ENCODE data around the gene XPC. TPM values are rescaled to one million over a fixed set of nuclear protein-coding genes. Genes with fewer than 3 reads are reported as not detected.
A peak's percentile ranks its signal among the peaks of the same experiment; 100 is the strongest.

Gene XPC
- total and polyA plus RNA-seq, 5 donors, result 8.8 to 16.1 (median 13.3) TPM

DNA sequence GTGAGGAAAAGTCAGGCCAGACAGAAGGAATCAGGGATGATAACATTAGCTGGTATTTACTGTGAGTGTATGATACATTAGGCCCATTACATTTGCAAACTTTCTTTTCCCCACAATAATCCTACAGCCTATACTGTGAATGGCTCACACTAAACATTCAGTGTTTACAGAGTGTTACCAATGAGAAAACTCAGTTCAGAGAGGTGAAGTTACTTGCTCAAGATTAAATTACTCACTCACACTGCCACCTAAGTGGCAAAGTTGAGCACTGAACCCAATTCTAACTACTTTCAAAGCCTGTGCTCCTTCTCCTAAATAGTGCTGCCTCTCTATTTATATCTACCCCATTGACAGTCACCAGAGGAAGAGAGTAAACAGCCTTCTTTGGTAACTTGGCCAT lies 8.5 kb downstream of the XPC start:
- intact Hi-C loops (cut with DNase I), result loop anchor here in 1 of 4 donors (10.0 kb wide), 1 partner anchor 885 kb away; no protein-coding TSS in a partner anchor
- no peaks in the 10 kb centered on the region for H3K9me3 ChIP-seq (ENCODE audit: control insufficient read depth, low read length)
- H3K4me3 ChIP-seq (ENCODE audit: low read length), result no peak overlapping the region
- H3K27me3 ChIP-seq (ENCODE audit: control insufficient read depth, insufficient read depth), result no peaks in the 10 kb centered on the region
- ATAC-seq (no peak), DNase-seq (no peak)
- H3K4me1 ChIP-seq (ENCODE audit: control insufficient read depth, insufficient read depth, low read length), result no peaks in the 10 kb centered on the region
- no peak overlapping the region for H3K27ac ChIP-seq (ENCODE audit: low read length)

DNA sequence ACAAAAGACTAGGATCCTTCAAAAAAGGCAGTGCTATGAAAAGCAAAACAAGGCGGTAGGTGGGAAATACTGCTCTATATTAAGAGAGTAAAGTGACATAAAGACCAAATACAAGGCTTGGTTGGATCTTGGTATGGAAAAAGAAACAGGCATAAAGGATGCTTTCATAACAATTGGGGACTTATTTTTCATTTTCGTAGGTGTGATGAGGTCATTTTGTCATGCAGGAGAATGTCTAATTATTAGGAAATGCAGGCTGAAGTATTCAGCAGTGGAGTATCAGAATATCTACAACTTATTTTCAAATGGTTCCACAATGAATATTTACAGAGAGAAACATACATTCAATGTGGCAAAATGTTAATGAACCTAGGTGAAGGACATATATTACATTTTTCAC lies 9.0 kb downstream of the XPC start:
- DNase-seq (no peak), ATAC-seq (no peak)
- Histone ChIP-seq H3K4me3 (ENCODE audit: low read length) (no peak overlapping the region), H3K4me1 (ENCODE audit: control insufficient read depth, insufficient read depth, low read length) (no peaks in the 10 kb centered on the region), H3K27ac (ENCODE audit: low read length) (no peak overlapping the region), H3K27me3 (ENCODE audit: control insufficient read depth, insufficient read depth) (no peaks in the 10 kb centered on the region), H3K9me3 (ENCODE audit: control insufficient read depth, low read length) (no peaks in the 10 kb centered on the region)
- intact Hi-C loops (cut with DNase I), result no loop called here
- WGBS, result 90% methylated on average over 2 of the region's 2 CpGs

DNA sequence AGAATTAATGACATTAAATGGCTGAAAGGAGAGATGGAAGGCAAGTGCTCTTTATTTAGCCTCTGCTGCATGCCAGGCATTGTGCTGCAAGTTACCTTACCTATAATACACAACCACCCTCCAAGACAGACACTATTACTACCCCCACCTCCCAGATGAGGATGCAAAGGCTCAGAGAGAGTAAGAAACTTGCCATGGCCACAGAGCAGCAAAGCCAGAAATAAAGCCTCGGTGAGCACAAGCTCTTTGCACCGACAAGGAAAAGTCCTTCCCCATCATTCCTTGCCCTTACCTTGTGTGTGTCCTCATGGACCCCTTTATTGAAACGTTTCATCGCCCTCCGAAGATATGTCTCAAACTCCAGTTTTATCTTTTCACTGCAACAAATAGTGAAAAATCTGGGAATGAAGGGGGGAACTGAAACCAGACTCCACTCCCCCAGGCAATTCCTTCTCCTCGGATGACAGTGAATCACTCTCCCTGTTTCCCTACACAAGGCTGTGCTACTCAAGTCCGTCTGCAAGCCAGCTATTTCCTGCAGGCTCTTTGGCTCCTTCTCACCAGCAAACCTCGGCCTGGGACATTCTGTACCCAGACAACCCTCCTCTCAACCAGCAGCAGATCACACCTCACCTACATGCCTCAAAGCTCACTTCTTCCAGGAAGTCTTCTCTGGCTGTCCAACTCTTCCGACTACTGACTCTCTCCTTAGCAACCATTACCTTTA lies 11.4 kb downstream of the XPC start:
- no peak for DNase-seq
- ATAC-seq, result no peak
- no peak overlapping the region for H3K27ac ChIP-seq (ENCODE audit: low read length)
- H3K4me3 ChIP-seq (ENCODE audit: low read length), result no peak overlapping the region
- H3K4me1 ChIP-seq (ENCODE audit: control insufficient read depth, insufficient read depth, low read length), result no peaks in the 10 kb centered on the region
- no peaks in the 10 kb centered on the region for H3K27me3 ChIP-seq (ENCODE audit: control insufficient read depth, insufficient read depth)
- no peaks in the 10 kb centered on the region for H3K9me3 ChIP-seq (ENCODE audit: control insufficient read depth, low read length)
- intact Hi-C loops (cut with DNase I), result no loop called here
- WGBS, result 89% methylated on average over 9 of the region's 9 CpGs

DNA sequence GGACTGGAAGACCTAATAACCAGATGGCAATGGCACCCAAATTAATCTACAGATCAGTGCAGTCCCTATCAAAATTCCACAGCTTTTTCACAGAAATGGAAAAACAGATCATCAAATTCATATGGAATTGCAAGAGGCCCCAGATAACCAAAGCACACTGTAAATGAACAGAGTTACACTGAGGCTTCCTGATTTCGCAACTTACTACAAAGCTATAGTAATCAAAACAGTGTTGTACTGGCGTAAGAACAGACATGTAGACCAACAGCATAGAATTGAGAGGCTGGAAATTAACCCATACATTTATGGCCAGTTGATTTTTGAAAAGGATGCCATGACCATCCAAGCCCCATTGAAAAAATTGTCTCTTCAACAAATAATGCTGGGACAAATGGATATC lies 16.2 kb downstream of the XPC start:
- H3K27ac ChIP-seq (ENCODE audit: low read length), result no peak overlapping the region
- ATAC-seq (no peak), DNase-seq (no peak)
- H3K27me3 ChIP-seq (ENCODE audit: control insufficient read depth, insufficient read depth), result no peaks in the 10 kb centered on the region
- intact Hi-C loops (cut with DNase I), result no loop called here
- WGBS, result 94% methylated on average over 2 of the region's 2 CpGs
- no peak overlapping the region for H3K4me3 ChIP-seq (ENCODE audit: low read length)
- H3K4me1 ChIP-seq (ENCODE audit: control insufficient read depth, insufficient read depth, low read length), result no peaks in the 10 kb centered on the region
- no peaks in the 10 kb centered on the region for H3K9me3 ChIP-seq (ENCODE audit: control insufficient read depth, low read length)

DNA sequence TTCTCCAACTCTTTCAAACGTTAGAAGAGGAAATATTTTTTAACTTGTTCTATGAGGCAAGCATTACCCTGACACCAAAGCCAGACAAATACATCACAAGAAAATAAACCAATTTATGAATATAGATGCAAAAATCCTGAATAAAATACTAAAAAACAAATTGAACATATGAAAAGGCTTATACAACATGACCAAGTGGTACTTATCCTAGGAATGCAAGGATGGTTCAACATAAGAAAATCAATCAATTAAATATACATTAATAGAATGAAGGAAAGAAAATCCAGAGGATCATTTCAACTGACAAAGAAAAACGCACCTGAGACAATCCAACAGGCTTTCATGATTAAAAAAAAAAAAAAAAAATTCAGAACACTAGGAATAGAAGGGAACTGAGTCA lies 17.1 kb downstream of the XPC start:
- H3K4me1 ChIP-seq (ENCODE audit: control insufficient read depth, insufficient read depth, low read length), result no peaks in the 10 kb centered on the region
- ATAC-seq (no peak), DNase-seq (no peak)
- H3K27ac ChIP-seq (ENCODE audit: low read length), result no peak overlapping the region
- WGBS, result over 99% methylated on average over 2 of the region's 2 CpGs
- H3K9me3 ChIP-seq (ENCODE audit: control insufficient read depth, low read length), result no peaks in the 10 kb centered on the region
- H3K27me3 ChIP-seq (ENCODE audit: control insufficient read depth, insufficient read depth), result no peaks in the 10 kb centered on the region
- intact Hi-C loops (cut with DNase I), result no loop called here
- no peak overlapping the region for H3K4me3 ChIP-seq (ENCODE audit: low read length)

DNA sequence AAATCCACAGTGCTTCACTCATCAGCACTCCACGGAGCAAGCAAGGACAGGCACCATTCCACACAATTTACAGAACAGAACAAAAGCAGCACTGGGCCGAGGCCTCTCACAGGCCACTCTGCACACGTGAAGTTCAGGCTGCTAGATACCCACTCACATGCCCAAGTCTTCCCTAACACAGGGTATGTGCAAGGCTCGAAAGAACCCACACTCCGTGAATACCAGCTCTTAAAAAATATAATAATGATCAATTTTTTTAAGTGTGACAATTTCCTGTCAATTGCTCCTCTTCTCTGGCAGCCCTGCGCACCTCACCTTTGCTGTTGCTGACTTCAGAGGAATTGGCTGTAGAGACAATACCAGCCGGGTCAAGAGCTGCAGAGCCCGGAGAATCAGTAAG lies 19.0 kb downstream of the XPC start:
- H3K27ac ChIP-seq (ENCODE audit: low read length), result no peak overlapping the region
- no peak overlapping the region for H3K4me3 ChIP-seq (ENCODE audit: low read length)
- ATAC-seq (no peak), DNase-seq (no peak)
- no peaks in the 10 kb centered on the region for H3K4me1 ChIP-seq (ENCODE audit: control insufficient read depth, insufficient read depth, low read length)
- H3K9me3 ChIP-seq (ENCODE audit: control insufficient read depth, low read length), result no peaks in the 10 kb centered on the region
- 98% methylated on average over 8 of the region's 8 CpGs for WGBS
- intact Hi-C loops (cut with DNase I), result no loop called here
- H3K27me3 ChIP-seq (ENCODE audit: control insufficient read depth, insufficient read depth), result no peaks in the 10 kb centered on the region

DNA sequence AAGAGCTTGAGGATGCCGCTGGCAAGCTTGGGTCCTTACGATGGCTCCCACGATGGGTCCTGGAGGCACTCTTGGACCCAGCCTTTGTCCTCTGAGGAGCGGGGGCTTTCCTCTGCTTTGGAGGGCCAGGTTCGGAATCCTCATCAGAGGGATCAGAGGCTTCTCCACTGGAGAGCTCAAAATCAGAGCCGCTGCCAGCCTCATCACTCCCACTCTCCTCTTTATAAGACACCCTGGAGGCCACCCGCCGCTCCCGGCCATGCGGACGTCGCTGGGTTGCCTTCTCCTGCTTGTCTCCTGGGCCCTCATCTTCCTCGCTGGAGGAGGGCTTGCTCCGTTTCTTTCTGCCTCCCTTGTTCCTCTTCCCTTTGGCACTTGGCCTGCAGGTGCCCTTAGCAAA lies 20.0 kb downstream of the XPC start:
- WGBS, result 95% methylated on average over 14 of the region's 14 CpGs
- intact Hi-C loops (cut with DNase I), result no loop called here
- Histone ChIP-seq H3K4me3 (ENCODE audit: low read length) (no peak overlapping the region), H3K27ac (ENCODE audit: low read length) (no peak overlapping the region), H3K9me3 (ENCODE audit: control insufficient read depth, low read length) (no peaks in the 10 kb centered on the region), H3K4me1 (ENCODE audit: control insufficient read depth, insufficient read depth, low read length) (no peaks in the 10 kb centered on the region), H3K27me3 (ENCODE audit: control insufficient read depth, insufficient read depth) (no peaks in the 10 kb centered on the region)
- ATAC-seq (no peak), DNase-seq (no peak)

DNA sequence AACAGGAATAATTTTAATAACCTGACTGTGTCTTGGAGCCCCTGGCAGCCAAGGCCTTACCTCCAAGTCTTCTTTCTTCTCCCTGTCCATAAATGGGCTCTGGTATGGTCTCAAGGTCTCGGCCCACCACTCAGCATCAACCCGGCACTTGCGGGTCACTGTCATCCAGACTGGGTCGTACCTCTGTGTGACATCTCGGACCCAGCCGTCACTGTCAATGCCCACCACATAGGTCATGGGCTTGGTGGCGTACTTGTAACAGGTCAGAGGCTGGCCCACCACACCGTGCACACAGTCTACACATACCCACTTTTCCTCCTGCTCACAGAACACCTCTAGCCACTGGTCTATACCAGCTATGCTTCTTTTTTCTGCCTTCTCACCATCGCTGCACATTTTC lies 20.4 kb downstream of the XPC start:
- 97% methylated on average over 9 of the region's 9 CpGs for WGBS
- H3K27me3 ChIP-seq (ENCODE audit: control insufficient read depth, insufficient read depth), result no peaks in the 10 kb centered on the region
- no peaks in the 10 kb centered on the region for H3K4me1 ChIP-seq (ENCODE audit: control insufficient read depth, insufficient read depth, low read length)
- H3K9me3 ChIP-seq (ENCODE audit: control insufficient read depth, low read length), result no peaks in the 10 kb centered on the region
- H3K27ac ChIP-seq (ENCODE audit: low read length), result no peak overlapping the region
- DNase-seq (no peak), ATAC-seq (peak in 1 of 2 donors; percentile 34)
- intact Hi-C loops (cut with DNase I), result no loop called here
- H3K4me3 ChIP-seq (ENCODE audit: low read length), result no peak overlapping the region

DNA sequence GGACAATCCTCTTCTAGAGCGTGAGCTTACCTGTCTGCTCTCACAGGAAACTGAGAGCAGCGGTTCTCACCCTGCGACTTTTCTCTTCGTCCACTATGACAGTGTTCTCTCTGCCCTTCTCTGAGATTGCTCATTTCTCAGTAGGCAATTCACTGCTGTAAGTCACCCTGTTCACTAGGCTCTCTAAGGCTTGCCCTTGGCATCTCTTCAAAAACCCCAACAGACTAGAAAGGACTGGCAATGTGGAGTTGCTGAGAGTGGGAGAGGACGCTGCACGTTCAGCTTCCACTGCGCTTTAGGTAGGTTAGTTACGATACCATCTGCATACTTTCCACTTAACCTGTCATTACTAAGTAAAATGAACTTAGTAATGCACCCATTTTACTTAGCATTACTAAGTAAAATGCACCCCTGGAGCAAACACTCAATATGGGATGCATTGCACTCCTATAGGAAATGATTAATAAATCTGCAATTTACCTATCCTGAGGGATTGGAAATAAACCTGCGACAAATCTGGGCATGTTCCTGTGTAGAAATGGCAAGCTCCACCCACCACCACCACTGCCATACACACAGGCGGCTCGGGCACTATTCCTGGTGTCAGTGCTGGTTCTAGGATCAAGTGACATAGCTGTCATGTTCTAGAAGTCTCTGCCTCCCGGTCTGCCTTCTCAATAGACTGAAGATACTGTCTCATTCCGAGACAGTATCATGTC lies 21.4 kb downstream of the XPC start:
- no peak for ATAC-seq
- no peak overlapping the region for H3K27ac ChIP-seq (ENCODE audit: low read length)

DNA sequence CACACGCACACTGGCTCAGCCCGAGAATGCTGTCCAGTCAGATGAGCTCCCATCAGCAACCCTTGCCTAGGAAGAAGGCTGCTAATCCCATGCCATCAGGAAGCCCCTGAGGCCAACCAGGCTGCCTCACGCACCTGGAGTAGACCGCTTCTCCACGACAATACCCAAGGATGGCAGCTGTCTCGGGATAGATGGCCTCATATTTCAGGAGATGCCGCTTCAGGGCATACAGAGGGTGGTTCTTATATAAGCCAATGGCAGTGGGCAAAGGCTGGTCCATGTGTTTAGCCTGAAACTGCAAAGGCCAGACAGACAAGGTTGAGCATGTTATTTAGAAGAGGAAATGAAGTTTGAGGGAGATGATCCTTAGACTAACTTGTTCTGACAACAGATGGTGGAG lies 22.2 kb downstream of the XPC start:
- Histone ChIP-seq H3K4me1 (ENCODE audit: control insufficient read depth, insufficient read depth, low read length) (no peaks in the 10 kb centered on the region), H3K9me3 (ENCODE audit: control insufficient read depth, low read length) (no peaks in the 10 kb centered on the region), H3K4me3 (ENCODE audit: low read length) (no peak overlapping the region), H3K27me3 (ENCODE audit: control insufficient read depth, insufficient read depth) (no peaks in the 10 kb centered on the region), H3K27ac (ENCODE audit: low read length) (no peak overlapping the region)
- no peak for DNase-seq
- WGBS, result 95% methylated on average over 7 of the region's 7 CpGs
- intact Hi-C loops (cut with DNase I), result no loop called here
- no peak for ATAC-seq

More for the DNA sequence above, 21.4 kb downstream of the XPC start:
- no peak for DNase-seq
- H3K9me3 ChIP-seq (ENCODE audit: control insufficient read depth, low read length), result no peaks in the 10 kb centered on the region
- no peaks in the 10 kb centered on the region for H3K4me1 ChIP-seq (ENCODE audit: control insufficient read depth, insufficient read depth, low read length)
- H3K4me3 ChIP-seq (ENCODE audit: low read length), result no peak overlapping the region
- 95% methylated on average over 13 of the region's 13 CpGs for WGBS
- intact Hi-C loops (cut with DNase I), result no loop called here
- no peaks in the 10 kb centered on the region for H3K27me3 ChIP-seq (ENCODE audit: control insufficient read depth, insufficient read depth)

DNA sequence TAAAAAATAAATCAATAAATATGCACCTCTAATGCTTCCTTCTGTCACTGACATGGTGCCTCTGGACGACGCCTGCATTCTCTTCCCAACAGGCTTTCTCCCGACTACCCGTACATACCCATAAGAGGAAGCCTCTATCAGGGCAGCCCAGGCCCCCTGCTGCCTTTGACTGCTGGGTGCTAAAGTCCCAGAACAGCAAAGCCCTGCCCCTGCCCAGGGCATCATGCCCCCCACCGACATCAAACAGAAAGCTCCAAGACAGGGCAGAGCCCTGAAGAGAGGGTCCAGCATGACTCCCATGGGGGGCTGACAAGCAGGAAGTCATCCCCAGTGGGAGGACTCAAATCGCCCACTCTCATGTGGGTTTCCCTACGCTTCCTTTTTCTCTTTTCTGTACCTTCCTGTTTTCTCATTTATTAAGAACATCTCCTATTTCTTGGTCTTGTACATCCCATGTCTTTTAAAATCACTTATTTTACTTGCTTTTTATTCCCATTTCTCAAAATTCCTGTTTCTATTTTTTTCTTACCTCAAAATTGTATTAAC lies 23.4 kb downstream of the XPC start:
- WGBS, result 84% methylated on average over 7 of the region's 7 CpGs
- intact Hi-C loops (cut with DNase I), result no loop called here
- H3K27ac ChIP-seq (ENCODE audit: low read length), result no peak overlapping the region
- no peak for ATAC-seq
- H3K4me3 ChIP-seq (ENCODE audit: low read length), result no peak overlapping the region
- H3K4me1 ChIP-seq (ENCODE audit: control insufficient read depth, insufficient read depth, low read length), result no peaks in the 10 kb centered on the region
- no peaks in the 10 kb centered on the region for H3K9me3 ChIP-seq (ENCODE audit: control insufficient read depth, low read length)
- DNase-seq, result no peak
- H3K27me3 ChIP-seq (ENCODE audit: control insufficient read depth, insufficient read depth), result no peaks in the 10 kb centered on the region

All from right cardiac atrium (tissue), 5 donors.